Spinal cord (tissue), 10 donors: Measurements from ENCODE around the gene FBXW9. TPM values are rescaled to one million over a fixed set of nuclear protein-coding genes. Genes with fewer than 3 reads are reported as not detected.
"Not testable (repeated sequence)": the region's sequence is repeated elsewhere in the genome, so short reads cannot be mapped to it uniquely, and the experiment has no call there.

Source experiments
- DNase-seq, 6 donors: peaks; one replicate each; pipeline versions ENCODE4 v3.0.0 to v3.0.0-alpha.2; 2013 to 2015; ENCODE audit warnings: low spot score in 6 of 6, low read depth in 4 of 6
- H3K27ac ChIP-seq: one replicate; pipeline ENCODE4 v1.5.1; 2013; ENCODE audit warnings: low read depth, low read length, control low read depth
- H3K27me3 ChIP-seq: one replicate; pipeline ENCODE4 v1.6.1; 2013; ENCODE audit warnings: low read length; ENCODE audit not compliant: control insufficient read depth, insufficient read depth
- H3K36me3 ChIP-seq: one replicate; pipeline ENCODE4 v1.6.1; 2013; ENCODE audit warnings: low read length; ENCODE audit not compliant: control insufficient read depth, insufficient read depth
- H3K4me1 ChIP-seq: one replicate; pipeline ENCODE4 v1.6.1; 2013; ENCODE audit warnings: low read length; ENCODE audit not compliant: control insufficient read depth, insufficient read depth
- H3K4me3 ChIP-seq: one replicate; pipeline ENCODE4 v1.5.1; 2013; ENCODE audit warnings: low read depth, low read length, control low read depth
- H3K9me3 ChIP-seq: one replicate; pipeline ENCODE4 v1.6.1; 2013; ENCODE audit warnings: low read length; ENCODE audit not compliant: control insufficient read depth, insufficient read depth
- WGBS: methylation state at CpG from one replicate; pipeline ENCODE4 v1.1.5; 2013; ENCODE audit warnings: missing lambda C conversion rate; ENCODE audit not compliant: insufficient coverage; 5-methylcytosine and 5-hydroxymethylcytosine counted together
- polyA plus RNA-seq, 2 donors: library from polyadenylated mRNA; unstranded; fragments of 120-200 nt; gene quantifications; one replicate each; pipeline ENCODE4 v1.2.1, GENCODE V29; 2013; ENCODE audit not compliant: insufficient read length in 2 of 2
- total RNA-seq, 2 donors: library from RNA; depleted of rRNA in 1 of 2; stranded (reverse); fragments of 120-200 nt in 1 of 2; fragments of >200 nt in 1 of 2; gene quantifications; one replicate each; pipeline versions ENCODE4 v1.2.3 to v1.2.4, GENCODE V29; 2013 to 2014
- donor health status: healthy.

FBXW9 gene
- total and polyA plus RNA-seq, 4 donors: 6.2 to 21.7 (median 18.4) TPM

DNA sequence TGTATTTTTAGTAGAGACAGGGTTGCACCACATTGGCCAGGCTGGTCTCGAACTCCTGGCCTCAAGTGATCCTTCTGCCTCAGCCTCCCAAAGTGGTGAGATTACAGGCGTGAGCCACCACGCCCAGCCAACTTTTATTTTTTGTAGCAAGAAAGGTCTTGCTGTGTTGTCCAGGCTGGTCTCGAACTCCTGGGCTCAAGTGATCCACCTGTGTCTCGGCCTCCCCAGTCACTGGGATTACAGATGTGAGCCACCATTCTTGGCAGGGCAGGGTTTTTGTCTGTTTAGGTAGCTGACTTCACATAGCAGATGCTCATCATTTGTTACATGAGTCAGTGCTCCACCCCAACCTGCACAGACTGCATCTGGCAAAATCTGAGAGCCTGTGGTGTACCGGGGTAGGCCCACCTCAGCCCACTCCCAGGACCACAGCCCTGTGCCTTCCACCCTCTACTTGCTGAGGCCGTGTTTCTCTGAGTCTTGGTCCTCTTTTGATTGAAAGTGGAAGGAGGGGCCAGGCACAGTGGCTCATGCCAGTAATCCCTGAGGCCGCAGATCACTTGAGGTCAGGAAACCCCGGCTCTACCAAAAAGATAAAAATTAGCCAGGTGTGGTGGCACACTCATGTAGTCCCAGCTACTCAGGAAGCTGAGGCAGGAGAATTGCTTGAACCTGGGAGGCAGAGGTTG is 31.5 kb upstream of the FBXW9 start:
- Histone ChIP-seq H3K4me1 (peaks cover 25% of the 10 kb centered on the region), H3K9me3 (no peaks in the 10 kb centered on the region), H3K4me3 (no peak overlapping the region), H3K36me3 (peaks cover 44% of the 10 kb centered on the region), H3K27ac (no peak overlapping the region), H3K27me3 (no peaks in the 10 kb centered on the region)
- WGBS: 99% methylated on average over 7 of the region's 9 CpGs
- no peak for DNase-seq

GRCh38 chr19:12726988-12727316 is 30.5 kb upstream of the FBXW9 start:
- Histone ChIP-seq H3K4me1 (peaks cover 20% of the 10 kb centered on the region), H3K36me3 (peaks cover 42% of the 10 kb centered on the region), H3K4me3 (no peak overlapping the region), H3K9me3 (no peaks in the 10 kb centered on the region), H3K27me3 (no peaks in the 10 kb centered on the region), H3K27ac (no peak overlapping the region)
- no CpG with 5 or more reads among the region's 2 CpGs for WGBS
- no peak for DNase-seq

- H3K4me3 ChIP-seq, H3K27me3 ChIP-seq, H3K27ac ChIP-seq, DNase-seq, H3K9me3 ChIP-seq: not testable (repeated sequence)
- Histone ChIP-seq H3K4me1 (peaks cover 30% of the 10 kb centered on the region), H3K36me3 (peaks cover 34% of the 10 kb centered on the region)
- WGBS: 96% methylated on average over 9 of the region's 10 CpGs
These were observed 29.2 kb upstream of the FBXW9 start for GRCh38 chr19:12725612-12726011.

GRCh38 chr19:12723641-12724426 is 27.4 kb upstream of the FBXW9 start, which contains the start of gene TNPO2:
TSS of gene TNPO2 (minus strand) at chr19:12723932. CDS start at chr19:12720977, 2,955 bp downstream.
- under 1% methylated on average over 22 of the region's 28 CpGs for WGBS
- peak in 4 of 6 donors; percentile 48 to 95 (median 82) for DNase-seq

DNA sequence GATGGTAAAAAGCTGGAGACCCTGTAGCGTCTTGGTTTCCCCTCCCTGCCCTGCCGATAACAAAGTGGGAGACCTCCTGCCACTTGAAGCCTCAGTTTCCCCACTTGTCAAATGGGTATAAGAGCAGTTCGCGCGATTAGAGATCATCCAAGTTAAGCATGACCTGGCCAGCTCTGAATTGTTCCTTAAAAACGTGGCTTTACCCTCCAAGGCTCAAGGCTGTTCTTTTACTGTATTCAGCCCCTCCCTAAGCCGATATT is 26.9 kb upstream of the FBXW9 start:
- H3K27ac ChIP-seq: peak overlapping the region; percentile 94
- WGBS: 0% methylated on average over 5 of the region's 7 CpGs
- H3K36me3 ChIP-seq: peaks cover 26% of the 10 kb centered on the region
- DNase-seq: peak in 2 of 6 donors; percentile 2 to 18
- peaks cover 41% of the 10 kb centered on the region for H3K4me1 ChIP-seq
- H3K27me3 ChIP-seq: no peaks in the 10 kb centered on the region
- H3K9me3 ChIP-seq: no peaks in the 10 kb centered on the region
- peak overlapping the region; percentile 75 for H3K4me3 ChIP-seq

More at GRCh38 chr19:12723641-12724426, 27.4 kb upstream of the FBXW9 start, which contains the start of gene TNPO2:
- no peaks in the 10 kb centered on the region for H3K27me3 ChIP-seq
- peak within 1 kb of the TSS; percentile 75 for H3K4me3 ChIP-seq
- peaks cover 27% of the 10 kb centered on the region for H3K36me3 ChIP-seq
- peaks cover 41% of the 10 kb centered on the region for H3K4me1 ChIP-seq
- peak within 1 kb of the TSS; percentile 94 for H3K27ac ChIP-seq
- H3K9me3 ChIP-seq: no peaks in the 10 kb centered on the region

DNA sequence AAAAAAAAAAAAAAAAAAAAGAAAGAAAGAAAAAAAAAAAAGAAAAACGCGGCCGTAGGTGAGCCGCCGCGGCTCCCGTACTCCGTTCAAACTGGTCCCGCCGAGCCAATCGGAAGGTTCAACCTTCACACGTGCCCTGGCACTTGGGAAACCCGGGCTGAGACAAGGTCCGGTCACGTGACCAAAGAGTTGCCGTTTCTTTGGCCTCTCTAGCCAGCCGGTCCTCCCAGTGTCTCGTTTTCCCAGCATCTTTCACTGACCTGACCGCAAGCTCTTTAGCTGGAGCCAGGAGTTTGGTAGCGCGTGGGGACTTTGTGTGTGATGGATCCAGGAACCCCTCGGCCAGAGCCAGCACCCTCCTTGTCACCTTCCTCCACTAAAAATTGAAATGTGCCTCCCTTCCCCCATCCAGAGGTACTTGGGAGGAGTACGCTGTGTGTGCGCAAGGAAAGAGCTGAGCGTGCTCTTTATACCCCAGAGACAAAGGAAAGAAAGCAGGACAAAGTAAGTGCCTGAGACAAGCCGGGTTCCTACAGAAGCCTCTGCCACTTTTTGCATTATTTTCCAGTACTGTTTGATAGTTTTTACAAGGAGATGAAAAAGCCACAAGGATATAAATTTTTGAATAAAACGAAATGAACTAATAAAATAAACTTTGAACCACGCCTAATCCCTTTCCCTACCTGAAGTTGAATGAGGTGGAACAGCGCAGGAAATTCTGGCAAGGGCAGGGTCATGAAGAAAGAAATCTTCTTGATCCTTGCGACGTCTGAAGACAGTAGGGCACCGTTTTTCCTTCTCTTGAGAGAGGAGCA is 26.3 kb upstream of the FBXW9 start:
- Histone ChIP-seq H3K9me3 (no peaks in the 10 kb centered on the region), H3K27me3 (no peaks in the 10 kb centered on the region), H3K36me3 (peaks cover 26% of the 10 kb centered on the region), H3K27ac (peak overlapping the region; percentile 94), H3K4me3 (peak overlapping the region; percentile 75), H3K4me1 (peaks cover 41% of the 10 kb centered on the region)
- DNase-seq: peak; percentile 97 to 100 (median 99)
- 0% methylated on average over 22 of the region's 32 CpGs for WGBS

- under 1% methylated on average over 56 of the region's 65 CpGs for WGBS
- no peaks in the 10 kb centered on the region for H3K9me3 ChIP-seq
- H3K27me3 ChIP-seq: no peaks in the 10 kb centered on the region
- H3K27ac ChIP-seq: peak overlapping the region; percentile 94
- DNase-seq: peak in 2 of 6 donors; percentile 23 to 54
- H3K4me1 ChIP-seq: peaks cover 41% of the 10 kb centered on the region
- peak overlapping the region; percentile 75 for H3K4me3 ChIP-seq
- peaks cover 31% of the 10 kb centered on the region for H3K36me3 ChIP-seq
These were observed 25.5 kb upstream of the FBXW9 start for GRCh38 chr19:12721656-12722565.

GRCh38 chr19:12720851-12721655 is 24.6 kb upstream of the FBXW9 start:
- peaks cover 41% of the 10 kb centered on the region for H3K4me1 ChIP-seq
- WGBS: 4% methylated on average over 59 of the region's 59 CpGs
- peak overlapping the region; percentile 94 for H3K27ac ChIP-seq
- no peaks in the 10 kb centered on the region for H3K9me3 ChIP-seq
- peaks cover 40% of the 10 kb centered on the region for H3K36me3 ChIP-seq
- peak overlapping the region; percentile 75 for H3K4me3 ChIP-seq
- no peaks in the 10 kb centered on the region for H3K27me3 ChIP-seq
- peak in 2 of 6 donors; percentile 12 to 33 for DNase-seq
